Measurements from ENCODE around the gene NOTCH4.

DNA sequence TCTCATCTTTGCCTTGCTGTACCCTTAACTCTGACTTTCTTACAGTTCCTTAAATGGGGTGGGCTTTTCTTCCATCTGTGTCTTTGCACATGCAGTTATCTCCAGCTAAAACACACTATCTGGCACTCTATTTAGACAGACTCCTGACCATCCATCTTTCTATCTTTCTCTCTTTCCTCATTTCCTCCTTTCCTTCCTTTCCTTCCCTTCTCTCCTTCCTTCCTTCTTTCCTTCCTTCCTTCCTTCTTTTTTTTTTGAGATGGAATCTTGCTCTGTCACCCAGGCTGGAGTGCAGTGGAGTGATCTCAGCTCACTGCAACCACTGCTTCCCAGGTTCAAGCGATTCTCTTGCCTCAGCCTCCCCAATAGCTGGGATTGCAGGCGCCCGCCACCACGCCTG lies 8.2 kb downstream of the NOTCH4 start:
- TF ChIP-seq RAD21 (IDR thresholded peaks at IDR 0.05; ENCODE audit: low read depth) (no peak), TAF1 (IDR thresholded peaks at IDR 0.05; ENCODE audit: low read depth) (no peak), EP300 (IDR thresholded peaks at IDR 0.05; ENCODE audit: borderline replicate concordance) (no peak)
- TF ChIP-seq, protein P1, sequence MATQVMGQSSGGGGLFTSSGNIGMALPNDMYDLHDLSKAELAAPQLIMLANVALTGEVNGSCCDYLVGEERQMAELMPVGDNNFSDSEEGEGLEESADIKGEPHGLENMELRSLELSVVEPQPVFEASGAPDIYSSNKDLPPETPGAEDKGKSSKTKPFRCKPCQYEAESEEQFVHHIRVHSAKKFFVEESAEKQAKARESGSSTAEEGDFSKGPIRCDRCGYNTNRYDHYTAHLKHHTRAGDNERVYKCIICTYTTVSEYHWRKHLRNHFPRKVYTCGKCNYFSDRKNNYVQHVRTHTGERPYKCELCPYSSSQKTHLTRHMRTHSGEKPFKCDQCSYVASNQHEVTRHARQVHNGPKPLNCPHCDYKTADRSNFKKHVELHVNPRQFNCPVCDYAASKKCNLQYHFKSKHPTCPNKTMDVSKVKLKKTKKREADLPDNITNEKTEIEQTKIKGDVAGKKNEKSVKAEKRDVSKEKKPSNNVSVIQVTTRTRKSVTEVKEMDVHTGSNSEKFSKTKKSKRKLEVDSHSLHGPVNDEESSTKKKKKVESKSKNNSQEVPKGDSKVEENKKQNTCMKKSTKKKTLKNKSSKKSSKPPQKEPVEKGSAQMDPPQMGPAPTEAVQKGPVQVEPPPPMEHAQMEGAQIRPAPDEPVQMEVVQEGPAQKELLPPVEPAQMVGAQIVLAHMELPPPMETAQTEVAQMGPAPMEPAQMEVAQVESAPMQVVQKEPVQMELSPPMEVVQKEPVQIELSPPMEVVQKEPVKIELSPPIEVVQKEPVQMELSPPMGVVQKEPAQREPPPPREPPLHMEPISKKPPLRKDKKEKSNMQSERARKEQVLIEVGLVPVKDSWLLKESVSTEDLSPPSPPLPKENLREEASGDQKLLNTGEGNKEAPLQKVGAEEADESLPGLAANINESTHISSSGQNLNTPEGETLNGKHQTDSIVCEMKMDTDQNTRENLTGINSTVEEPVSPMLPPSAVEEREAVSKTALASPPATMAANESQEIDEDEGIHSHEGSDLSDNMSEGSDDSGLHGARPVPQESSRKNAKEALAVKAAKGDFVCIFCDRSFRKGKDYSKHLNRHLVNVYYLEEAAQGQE (IDR thresholded peaks at IDR 0.05; ENCODE audit: low read depth), result no peak
- TF ChIP-seq, protein P2, sequence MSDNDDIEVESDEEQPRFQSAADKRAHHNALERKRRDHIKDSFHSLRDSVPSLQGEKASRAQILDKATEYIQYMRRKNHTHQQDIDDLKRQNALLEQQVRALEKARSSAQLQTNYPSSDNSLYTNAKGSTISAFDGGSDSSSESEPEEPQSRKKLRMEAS (IDR thresholded peaks at IDR 0.05), result no peak
